ENCODE results near the gene PHACTR2.
"Not testable (repeated sequence)": the region's sequence is repeated elsewhere in the genome, so short reads cannot be mapped to it uniquely, and the experiment has no call there.

PHACTR2 gene

GRCh38 chr6:143698759-143699429 lies 21.1 kb downstream of the PHACTR2 start:
- DNase-seq = no peak
- ATAC-seq = no peak

GRCh38 chr6:143699430-143699825 lies 21.7 kb downstream of the PHACTR2 start:
- ATAC-seq = no peak

GRCh38 chr6:143700684-143701348 lies 23.1 kb downstream of the PHACTR2 start:
- DNase-seq (no peak), ATAC-seq (no peak)

More at GRCh38 chr6:143699430-143699825, 21.7 kb downstream of the PHACTR2 start:
- no peak for DNase-seq

- ATAC-seq (no peak), DNase-seq (no peak)
Measured at GRCh38 chr6:143701349-143702234, 23.8 kb downstream of the PHACTR2 start.

GRCh38 chr6:143705569-143705968 lies 27.8 kb downstream of the PHACTR2 start:
- ATAC-seq = no peak
- DNase-seq = no peak

GRCh38 chr6:143707697-143708096 lies 29.9 kb downstream of the PHACTR2 start:
- DNase-seq (no peak), ATAC-seq (no peak)

GRCh38 chr6:143708889-143709288 lies 31.1 kb downstream of the PHACTR2 start:
- no peak for ATAC-seq
- no peak for DNase-seq

- ATAC-seq (no peak), DNase-seq (no peak)
Measured at GRCh38 chr6:143711714-143712113, 33.9 kb downstream of the PHACTR2 start.

GRCh38 chr6:143718472-143718871 lies 40.7 kb downstream of the PHACTR2 start:
- ATAC-seq (no peak), DNase-seq (no peak)

GRCh38 chr6:143721642-143722041 lies 43.9 kb downstream of the PHACTR2 start:
- DNase-seq (no peak), ATAC-seq (no peak)

- DNase-seq = no peak
- peak; percentile 52 for ATAC-seq
Measured at GRCh38 chr6:143724876-143725275, 47.1 kb downstream of the PHACTR2 start.

GRCh38 chr6:143726015-143726647 lies 48.4 kb downstream of the PHACTR2 start:
- no peak for DNase-seq
- ATAC-seq = no peak

- DNase-seq (no peak), ATAC-seq (no peak)
Measured at GRCh38 chr6:143727035-143727434, 49.3 kb downstream of the PHACTR2 start.

GRCh38 chr6:143731789-143732188 lies 54.0 kb downstream of the PHACTR2 start:
- no peak for DNase-seq

GRCh38 chr6:143732536-143732935 lies 54.8 kb downstream of the PHACTR2 start:
- no peak for ATAC-seq
- DNase-seq = no peak

More at GRCh38 chr6:143731789-143732188, 54.0 kb downstream of the PHACTR2 start:
- no peak for ATAC-seq

- peak; percentile 83 for ATAC-seq
- no peak for DNase-seq
Measured at GRCh38 chr6:143733510-143733909, 55.7 kb downstream of the PHACTR2 start.

- no peak for ATAC-seq
- DNase-seq = no peak
Measured at GRCh38 chr6:143734641-143735063, 56.9 kb downstream of the PHACTR2 start.

GRCh38 chr6:143738072-143738690 lies 60.4 kb downstream of the PHACTR2 start:
- not testable (repeated sequence) for ATAC-seq, DNase-seq

GRCh38 chr6:143739341-143739851 lies 61.6 kb downstream of the PHACTR2 start:
- ATAC-seq (no peak), DNase-seq (no peak)

- DNase-seq (no peak), ATAC-seq (no peak)
Measured at GRCh38 chr6:143740213-143740612, 62.4 kb downstream of the PHACTR2 start.

GRCh38 chr6:143741480-143741879 lies 63.7 kb downstream of the PHACTR2 start:
- ATAC-seq = no peak
- DNase-seq = no peak

Measured in stimulated activated naive CD8-positive, alpha-beta T cell treated with anti-CD3 and anti-CD28 coated beads, Interleukin-15, Interleukin-2, amounts not matched to agents 100 U/mL and 50 U/mL, for 24 hours (primary cell).